ENCODE results near the gene TTYH1. TPM values are rescaled to one million over a fixed set of nuclear protein-coding genes. Genes with fewer than 3 reads are reported as not detected.

The TTYH1 gene
- total and polyA plus RNA-seq, 2 of the 4 experiments (the other 2 are of a cell fraction) = not detected

DNA sequence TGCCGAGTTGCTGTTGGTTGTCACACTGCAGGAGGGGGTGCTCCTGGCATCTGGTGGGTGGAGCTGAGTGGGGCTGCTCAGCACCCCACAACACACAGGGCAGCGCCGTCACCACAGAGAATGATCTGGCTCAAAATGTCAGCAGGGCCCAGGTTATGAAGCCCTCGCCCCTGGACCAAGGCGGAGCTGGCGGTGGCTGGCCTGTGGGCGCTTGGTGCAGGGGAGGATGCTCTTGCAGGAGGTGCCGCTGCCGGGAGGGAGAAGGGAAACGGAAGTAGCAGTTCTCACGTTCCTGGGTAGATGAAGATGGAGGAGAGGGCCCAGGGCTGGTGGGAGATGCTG, 19.6 kb downstream of the TTYH1 start:
- ChIA-PET CTCF (no interaction called here), POLR2A (ENCODE audit: unreplicated experiment) (no interaction called here)
- Histone ChIP-seq H4K5ac (ENCODE audit: low read depth, low read length) (no peak overlapping the region), H4K8ac (ENCODE audit: low read depth in 2 of 2, low read length in 2 of 2) (no peak overlapping the region), H2BK20ac (ENCODE audit: low read depth, low read length) (no peak overlapping the region), H3K9me1 (ENCODE audit: insufficient read depth, low read length) (peaks cover 6% of the 10 kb centered on the region; the same call in 1 of the 2 replicates), H3K4me3 (ENCODE audit: insufficient read depth, low read depth, low read length) (no peak overlapping the region), H3K4me1 (ENCODE audit: control insufficient read depth, insufficient read depth, low read length) (0 out of 2 replicates have a peak, but pooled peaks cover 2% of the 10 kb centered on the region), H3K27me3 (ENCODE audit: control insufficient read depth, insufficient read depth, low read length) (peaks cover 2% of the 10 kb centered on the region; the same call in 1 of the 2 replicates), H3K56ac (ENCODE audit: extremely low read depth, insufficient read depth, low read length) (no peak overlapping the region), H3K27ac (ENCODE audit: insufficient read depth, low read length) (no peak overlapping the region), H4K91ac (ENCODE audit: insufficient read depth, low read depth, low read length) (no peak overlapping the region), H3K4ac (ENCODE audit: low read depth, low read length) (no peak overlapping the region), H2AK9ac (replicated peaks; ENCODE audit: low read depth, low read length, poor library complexity) (no peak overlapping the region), H3K18ac (ENCODE audit: low read depth, low read length) (no peak overlapping the region), H2BK120ac (ENCODE audit: low read depth, low read length) (no peak overlapping the region), H2AFZ (replicated peaks; ENCODE audit: low read length, poor library complexity) (no peak overlapping the region), H2AK5ac (ENCODE audit: low read depth, low read length) (no peak overlapping the region), H4K20me1 (ENCODE audit: insufficient read depth, low read length) (peaks cover 14% of the 10 kb centered on the region), H2BK5ac (ENCODE audit: low read depth, low read length, poor library complexity, severe bottlenecking) (no peak overlapping the region), H3K36me3 (ENCODE audit: control insufficient read depth, insufficient read depth, low read length) (peaks cover 4% of the 10 kb centered on the region; the same call in 1 of the 2 replicates), H3K9ac (ENCODE audit: low read depth, low read length) (no peak overlapping the region), H3K4me2 (ENCODE audit: low read depth, low read length) (no peak overlapping the region), H3K23ac (ENCODE audit: low read depth, low read length) (no peak overlapping the region), H3K79me1 (ENCODE audit: low read depth in 1 of 2, low read length in 2 of 2) (peaks cover 9 to 15% of the 10 kb centered on the region in 2 experiments; a peak in 3 of 4 replicates), H3K14ac (replicated peaks; ENCODE audit: low read depth, low read length) (no peak overlapping the region), H2BK15ac (ENCODE audit: low read depth, low read length) (no peak overlapping the region), H3K9me3 (ENCODE audit: control insufficient read depth, insufficient read depth, low read length) (no peaks in the 10 kb centered on the region)
- BruUV-seq (replicated peaks) = no TSS peak
- intact Hi-C loops (cut with micrococcal nuclease) (no loop called here), dilution Hi-C loops (cut with HindIII; ENCODE audit: low sequenced_read_pairs, unreplicated experiment) (no loop called here), in situ Hi-C loops (cut with MboI; ENCODE audit: low sequenced_read_pairs) (no loop called here)
- no peak for DNase-seq
- ATAC-seq (ENCODE audit: low read depth) = no peak
- TF ChIP-seq RCOR1 (IDR thresholded peaks at IDR 0.05; ENCODE audit: insufficient replicate concordance, low read length) = no peak
- no peak for TF ChIP-seq CHD1 (IDR thresholded peaks at IDR 0.05; ENCODE audit: low read depth, low read length)
- TF ChIP-seq RFX5 (IDR thresholded peaks at IDR 0.05; ENCODE audit: low read depth, low read length) = no peak
- no peak for TF ChIP-seq CTCF (conservative IDR thresholded peaks at IDR 0.05; ENCODE audit: low read depth, low read length)
- no CpG with 5 or more reads among the region's 11 CpGs for WGBS, 2 experiments (ENCODE audit: extremely low coverage in 2 of 2, insufficient read length in 1 of 2)

Data from IMR-90 (cell line).